Ramos (cell line): ENCODE results near the gene VGLL4.
"Not testable (repeated sequence)": the region's sequence is repeated elsewhere in the genome, so short reads cannot be mapped to it uniquely, and the experiment has no call there.

ENCODE experiments used
- in situ Hi-C: fragments of 300-500 bp; cut with MboI; formaldehyde crosslinking; loops from one replicate; pipeline ENCODE4 v1.14.3; 2022; ENCODE audit warnings: low sequenced_read_pairs; ENCODE audit not compliant: unreplicated experiment

VGLL4 gene

DNA sequence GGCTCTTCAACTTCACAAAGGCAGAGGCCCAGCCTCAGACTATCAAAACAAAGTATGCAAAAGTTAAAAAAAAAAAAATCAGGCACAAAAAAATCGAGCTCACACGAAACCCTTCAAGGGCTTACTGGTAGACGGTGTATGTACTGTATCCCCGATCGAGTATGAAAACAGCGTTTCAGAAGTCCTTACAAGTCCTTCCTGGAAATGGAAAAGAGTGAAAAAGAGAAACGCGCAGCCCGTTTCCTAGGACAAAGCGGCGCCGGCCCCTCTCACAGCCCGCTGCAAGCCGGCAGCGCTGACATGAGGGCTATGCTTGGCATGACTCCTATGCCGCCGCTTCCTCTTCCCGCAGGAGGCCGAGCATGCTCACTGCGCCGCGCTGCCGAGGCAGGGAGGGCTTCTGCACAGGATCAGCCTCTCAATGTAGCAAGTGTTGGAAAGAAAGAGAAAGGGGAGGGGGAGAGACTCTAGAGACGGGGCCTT is at the start of gene VGLL4:
TSS of gene VGLL4 (minus strand) at position 311 of the 483 bp plus-strand sequence. CDS start 397 bp downstream, outside the sequence.
- in situ Hi-C loops, result no loop called here

DNA sequence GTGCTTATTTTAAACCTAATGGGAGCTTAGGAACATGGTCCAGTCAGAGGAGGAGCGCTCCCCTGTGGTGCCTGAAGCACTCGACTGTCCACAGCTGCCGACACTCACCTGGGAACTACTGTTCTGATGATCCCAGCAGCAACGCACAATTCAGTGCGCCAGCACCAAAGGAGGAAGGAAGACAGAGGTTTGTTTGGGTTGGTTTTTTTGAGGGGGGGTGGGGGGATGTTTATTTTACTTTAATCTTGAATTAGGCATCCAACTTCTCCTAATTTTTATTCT is 48.8 kb upstream of the VGLL4 start:
- in situ Hi-C loops, result no loop called here

- in situ Hi-C loops, result no loop called here
Observed at GRCh38 chr3:11691767-11692531, 48.2 kb upstream of the VGLL4 start.

DNA sequence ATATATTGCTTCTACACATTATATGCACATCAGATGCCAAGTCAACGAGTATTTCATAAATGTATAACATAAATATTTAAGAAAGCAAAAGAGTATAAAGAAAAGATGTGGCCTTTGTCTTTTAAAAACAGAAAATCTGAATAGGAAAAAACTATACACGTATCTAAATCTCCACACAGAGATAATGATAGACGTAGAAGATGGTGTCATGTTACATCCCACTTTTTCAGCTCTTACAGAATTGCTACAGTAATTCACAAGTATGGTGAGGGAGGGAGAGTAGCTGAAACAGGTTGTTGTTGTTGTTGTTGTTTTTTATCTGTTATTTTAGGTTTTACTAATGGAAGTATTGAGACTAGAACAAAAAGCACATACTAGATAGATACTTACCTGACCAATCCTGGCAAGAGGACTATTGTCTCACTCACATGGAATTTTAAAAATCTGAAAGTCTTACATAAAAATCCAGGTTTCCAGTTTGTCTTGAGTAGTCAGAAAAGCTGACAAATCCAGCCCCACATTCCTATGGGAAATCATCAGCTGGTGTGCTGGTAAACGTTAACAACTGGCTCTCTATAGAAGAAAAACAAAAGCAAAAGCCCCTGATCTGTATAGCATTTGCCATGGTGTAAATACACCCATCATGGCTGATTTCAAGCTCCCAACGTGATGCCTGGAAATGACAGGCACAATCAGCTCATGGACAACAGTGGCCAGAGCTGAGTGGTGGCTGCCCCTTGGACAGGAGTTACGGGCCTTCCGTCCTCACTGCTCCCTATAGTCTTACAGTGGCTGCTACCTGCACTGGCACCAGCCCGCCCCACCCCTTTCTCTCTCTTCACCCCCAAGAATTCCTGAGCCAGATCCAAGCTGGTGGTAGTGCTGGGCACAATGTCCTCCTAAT is 47.4 kb upstream of the VGLL4 start:
- in situ Hi-C loops, result no loop called here

GRCh38 chr3:11689749-11690148 is 46.0 kb upstream of the VGLL4 start:
- in situ Hi-C loops, result no loop called here

DNA sequence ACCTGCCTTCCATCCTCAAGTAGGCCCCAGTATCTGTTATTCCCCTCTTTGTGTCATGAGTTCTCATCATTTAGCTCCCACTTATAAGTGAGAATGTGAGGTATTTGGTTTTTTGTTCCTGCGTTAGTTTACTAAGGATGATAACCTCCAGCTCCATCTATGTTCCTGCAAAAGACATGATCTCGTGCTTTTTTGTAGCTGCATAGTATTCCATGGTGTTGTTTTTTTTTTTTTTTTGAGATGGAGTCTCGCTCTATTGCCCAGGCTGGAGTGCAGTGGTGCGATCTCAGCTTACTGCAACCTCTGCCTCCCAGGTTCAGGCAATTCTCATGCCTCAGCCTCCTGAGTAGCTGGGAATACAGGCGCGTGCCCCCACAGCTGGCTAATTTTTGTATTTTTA is 41.3 kb upstream of the VGLL4 start:
- in situ Hi-C loops, result not testable (repeated sequence)

- in situ Hi-C loops, result no loop called here
Observed at GRCh38 chr3:11680509-11680908, 36.8 kb upstream of the VGLL4 start.

- in situ Hi-C loops, result no loop called here
Observed at GRCh38 chr3:11679964-11680363, 36.2 kb upstream of the VGLL4 start.

GRCh38 chr3:11672363-11672762 is 28.6 kb upstream of the VGLL4 start:
- in situ Hi-C loops, result loop anchor here (25.0 kb wide), 1 partner anchor 435 kb away; no protein-coding TSS in a partner anchor

- in situ Hi-C loops, result loop anchor here (25.0 kb wide), 1 partner anchor 434 kb away; no protein-coding TSS in a partner anchor
Observed at GRCh38 chr3:11671648-11672100, 28.0 kb upstream of the VGLL4 start.

DNA sequence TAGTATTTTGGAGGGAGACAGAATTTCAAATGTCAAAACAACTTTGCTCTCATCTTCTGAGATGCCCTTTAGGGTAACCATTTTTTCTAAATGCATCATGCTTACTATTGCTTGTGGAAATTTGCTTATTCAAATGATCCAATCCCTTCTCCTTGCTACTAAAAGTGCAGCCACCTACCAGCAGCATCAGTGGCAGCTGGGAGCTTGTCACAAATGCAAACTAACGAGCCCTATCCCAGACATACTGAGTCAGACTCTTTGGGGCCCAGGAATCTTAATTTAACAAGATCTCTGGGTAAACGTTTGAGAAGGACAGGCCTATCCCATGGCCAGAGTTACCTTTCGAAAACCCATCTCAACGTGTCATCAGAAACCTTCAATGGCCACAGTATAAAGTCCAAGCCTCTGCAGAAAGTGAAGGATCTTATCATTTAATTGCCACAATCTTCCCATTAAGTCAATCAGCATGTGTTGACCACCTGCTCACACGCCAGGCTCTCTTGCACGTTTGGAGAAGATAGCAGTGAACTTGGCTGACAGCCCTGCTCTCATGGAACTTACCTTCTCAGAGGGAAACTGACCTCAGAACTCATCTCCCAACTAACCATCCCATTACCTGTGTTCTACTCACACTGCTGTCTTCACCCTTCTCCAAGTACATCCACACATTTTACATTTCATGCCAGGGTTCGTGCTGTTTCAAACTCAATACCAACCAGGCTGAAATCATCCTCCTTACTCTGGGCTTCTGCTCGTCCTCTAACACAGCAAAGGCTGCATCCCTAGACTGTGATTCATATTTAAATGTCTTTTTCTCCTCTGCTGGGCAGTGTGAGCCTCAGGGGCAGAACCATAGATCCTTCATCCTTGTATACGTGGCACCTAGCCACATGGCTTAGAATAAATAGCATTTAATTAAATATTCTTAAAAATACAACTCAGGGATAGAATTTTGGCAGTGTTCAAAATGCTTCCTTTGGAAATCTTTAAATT is 24.8 kb upstream of the VGLL4 start:
- in situ Hi-C loops, result loop anchor here (25.0 kb wide), 1 partner anchor 431 kb away; no protein-coding TSS in a partner anchor

GRCh38 chr3:11665331-11665730 is 21.6 kb upstream of the VGLL4 start:
- in situ Hi-C loops, result loop anchor here (25.0 kb wide), 1 partner anchor 428 kb away; no protein-coding TSS in a partner anchor

- in situ Hi-C loops, result loop anchor here (25.0 kb wide), 1 partner anchor 425 kb away; no protein-coding TSS in a partner anchor
Observed at GRCh38 chr3:11662392-11662990, 18.8 kb upstream of the VGLL4 start.

- in situ Hi-C loops, result loop anchor here (25.0 kb wide), 1 partner anchor 425 kb away; no protein-coding TSS in a partner anchor
Observed at GRCh38 chr3:11661827-11662226, 18.1 kb upstream of the VGLL4 start.

- in situ Hi-C loops, result loop anchor here (25.0 kb wide), 1 partner anchor 424 kb away; no protein-coding TSS in a partner anchor
Observed at GRCh38 chr3:11661052-11661656, 17.4 kb upstream of the VGLL4 start.

GRCh38 chr3:11660242-11660641 is 16.5 kb upstream of the VGLL4 start:
- in situ Hi-C loops, result loop anchor here (25.0 kb wide), 1 partner anchor 423 kb away; no protein-coding TSS in a partner anchor

GRCh38 chr3:11658180-11658579 is 14.5 kb upstream of the VGLL4 start:
- in situ Hi-C loops, result loop anchor here (10.0 to 25.0 kb wide), 3 partner anchors 137 to 421 kb away; no protein-coding TSS in a partner anchor

DNA sequence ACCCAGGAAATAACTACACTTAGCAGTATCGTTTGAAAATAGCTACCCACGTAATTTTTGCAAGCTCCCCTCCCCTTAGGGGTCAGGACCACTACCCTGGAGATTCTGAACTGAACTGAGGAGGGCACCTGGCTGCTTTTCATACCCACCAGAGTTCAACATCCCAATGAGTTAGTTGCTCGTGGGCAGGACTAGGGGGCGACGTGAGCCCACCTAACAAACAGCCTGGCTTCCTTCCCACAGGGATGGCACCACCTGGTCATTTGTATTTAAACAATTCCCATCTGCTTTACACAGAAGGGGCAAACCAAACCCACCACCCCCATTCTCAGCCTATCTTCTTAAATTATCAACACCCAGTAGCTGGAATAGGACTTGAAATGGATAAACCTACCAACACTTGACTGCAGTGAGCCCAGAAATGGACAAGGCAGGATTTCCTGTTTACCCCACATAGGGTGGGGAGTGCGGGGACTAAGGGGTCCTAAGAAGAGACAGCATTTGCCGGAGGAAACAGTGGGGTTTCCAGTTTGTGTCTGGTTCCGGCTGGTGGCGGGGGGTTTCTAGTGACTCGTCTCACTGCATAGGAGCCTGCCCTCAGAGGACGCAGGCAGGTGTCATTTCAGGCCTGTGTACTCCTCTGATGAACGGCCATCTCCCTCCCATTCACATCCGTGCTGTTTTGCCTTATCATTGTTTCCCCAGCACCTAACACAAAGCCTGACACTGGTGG is 11.6 kb upstream of the VGLL4 start:
- in situ Hi-C loops, result loop anchor here (10.0 to 25.0 kb wide), 3 partner anchors 139 to 418 kb away; no protein-coding TSS in a partner anchor
